Activated CD4-positive, alpha-beta T cell treated with anti-CD3 and anti-CD28 coated beads, Interleukin-2, amount 10 ng/mL, durations not matched to agents 24 days and 14 days (primary cell): ENCODE results near the gene SLC22A13. TPM values are rescaled to one million over a fixed set of nuclear protein-coding genes. Genes with fewer than 3 reads are reported as not detected.

Experiments
- DNase-seq: peaks from one replicate; pipeline ENCODE4 v3.0.0; 2022
- H3K27ac Mint-ChIP-seq: one replicate; pipeline ENCODE4 v1.8.0; 2022; ENCODE audit warnings: mild to moderate bottlenecking, mixed read lengths
- H3K27me3 Mint-ChIP-seq: one replicate; pipeline ENCODE4 v1.8.0; 2022; ENCODE audit warnings: mixed read lengths
- H3K36me3 Mint-ChIP-seq: one replicate; pipeline ENCODE4 v1.8.0; 2022; ENCODE audit warnings: low read depth, mild to moderate bottlenecking, mixed read lengths
- H3K4me1 Mint-ChIP-seq: one replicate; pipeline ENCODE4 v1.8.0; 2021; ENCODE audit warnings: mixed read lengths
- H3K4me3 Mint-ChIP-seq: one replicate; pipeline ENCODE4 v1.8.0; 2022; ENCODE audit warnings: mild to moderate bottlenecking, moderate library complexity, mixed read lengths
- H3K9me3 Mint-ChIP-seq: one replicate; pipeline ENCODE4 v1.8.0; 2021; ENCODE audit warnings: mixed read lengths
- intact Hi-C: fragments of 100-400 bp; cut with micrococcal nuclease; formaldehyde crosslinking; loops from one replicate; pipeline ENCODE4 v1.15.1; 2023
- total RNA-seq: library from RNA; stranded (reverse); gene quantifications from 2 replicates; pipeline ENCODE4 v1.2.3, GENCODE V29; 2022

SLC22A13 gene
- total RNA-seq, 1 donor from 2014 or later, result 0.54 TPM

DNA sequence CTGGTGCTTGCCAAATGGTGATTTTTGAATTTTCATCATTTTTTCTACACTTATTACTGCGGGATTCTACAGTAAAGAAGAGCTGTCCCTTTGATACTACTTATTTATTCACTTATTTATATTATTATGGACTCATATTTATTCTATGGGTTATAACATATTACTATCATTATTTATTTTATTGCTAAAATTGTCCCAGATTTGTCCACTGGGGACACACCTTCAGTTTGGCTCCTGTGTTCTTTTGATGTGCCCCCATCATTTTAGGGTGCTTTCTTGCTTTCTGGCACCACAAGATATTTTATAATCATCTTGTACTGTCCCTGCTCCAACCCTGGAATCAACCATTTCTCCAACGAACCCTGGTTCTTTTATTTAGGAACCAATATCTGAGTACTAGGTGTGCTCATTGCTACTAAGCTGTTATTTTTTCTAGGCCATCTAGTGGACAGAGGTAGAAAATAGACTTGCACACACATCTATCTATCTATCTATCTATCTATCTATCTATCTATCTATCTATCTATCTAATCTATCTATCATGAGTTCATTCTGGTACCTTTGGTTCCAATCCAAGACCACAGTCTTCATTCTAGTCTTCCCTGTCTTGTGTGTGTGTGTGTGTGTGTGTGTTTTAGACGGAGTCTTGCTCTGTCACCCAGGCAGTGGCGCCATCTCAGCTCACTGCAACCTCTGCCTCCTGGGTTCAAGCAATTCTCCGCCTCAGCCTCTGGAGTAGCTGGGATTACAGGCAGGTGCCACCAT lies 32.5 kb downstream of the SLC22A13 start:
- no peaks in the 10 kb centered on the region for H3K9me3 Mint-ChIP-seq
- intact Hi-C loops, result no loop called here
- no peaks in the 10 kb centered on the region for H3K36me3 Mint-ChIP-seq
- peaks cover 18% of the 10 kb centered on the region for H3K27me3 Mint-ChIP-seq
- no peak for DNase-seq
- no peak overlapping the region for H3K27ac Mint-ChIP-seq
- H3K4me1 Mint-ChIP-seq, result no peaks in the 10 kb centered on the region
- H3K4me3 Mint-ChIP-seq, result no peak overlapping the region

DNA sequence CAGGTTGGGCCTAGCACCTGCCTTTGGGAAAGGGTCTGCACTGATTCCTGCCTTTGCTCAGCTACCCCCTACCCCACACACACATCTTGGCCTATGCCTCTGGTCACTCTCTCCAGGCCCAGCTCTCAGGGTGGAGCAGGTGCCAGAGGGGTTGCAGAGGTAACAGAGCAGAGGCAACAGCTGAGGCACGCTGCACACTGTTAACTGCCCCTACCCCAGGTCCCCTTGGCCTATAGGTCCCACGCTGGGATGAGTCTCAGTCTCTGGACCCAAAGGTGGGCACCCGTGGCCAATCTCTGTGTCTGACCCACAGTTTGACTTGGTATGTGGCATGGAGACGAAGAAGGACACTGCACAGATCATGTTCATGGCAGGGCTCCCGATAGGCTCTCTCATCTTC lies 41.3 kb downstream of the SLC22A13 start:
- peaks cover 19% of the 10 kb centered on the region for H3K27me3 Mint-ChIP-seq
- intact Hi-C loops, result no loop called here
- no peaks in the 10 kb centered on the region for H3K9me3 Mint-ChIP-seq
- no peaks in the 10 kb centered on the region for H3K36me3 Mint-ChIP-seq
- no peaks in the 10 kb centered on the region for H3K4me1 Mint-ChIP-seq
- no peak overlapping the region for H3K4me3 Mint-ChIP-seq
- H3K27ac Mint-ChIP-seq, result no peak overlapping the region
- no peak for DNase-seq

DNA sequence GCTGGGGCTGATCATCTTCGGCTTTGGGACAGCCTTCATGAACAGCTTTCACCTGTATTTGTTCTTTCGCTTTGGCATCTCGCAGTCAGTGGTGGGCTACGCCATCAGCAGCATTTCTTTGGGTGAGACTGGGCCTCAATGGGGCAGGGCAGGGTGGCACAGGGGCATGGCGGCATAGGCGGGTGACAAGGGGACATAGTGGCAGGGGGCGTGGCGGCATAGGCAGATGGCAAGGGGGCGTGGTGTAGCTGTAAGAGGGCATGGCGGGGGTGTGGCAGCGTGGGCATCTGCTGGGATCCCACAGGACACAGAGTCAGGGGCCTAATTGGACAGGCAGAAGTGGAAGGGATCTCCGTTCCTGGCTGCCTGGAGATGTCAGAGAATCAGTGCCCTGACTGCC lies 42.0 kb downstream of the SLC22A13 start:
- H3K27ac Mint-ChIP-seq, result no peak overlapping the region
- intact Hi-C loops, result no loop called here
- H3K4me1 Mint-ChIP-seq, result no peaks in the 10 kb centered on the region
- peaks cover 23% of the 10 kb centered on the region for H3K27me3 Mint-ChIP-seq
- no peak overlapping the region for H3K4me3 Mint-ChIP-seq
- H3K9me3 Mint-ChIP-seq, result no peaks in the 10 kb centered on the region
- DNase-seq, result no peak
- no peaks in the 10 kb centered on the region for H3K36me3 Mint-ChIP-seq

GRCh38 chr3:38308456-38308855 lies 42.8 kb downstream of the SLC22A13 start:
- Mint-ChIP-seq H3K36me3 (no peaks in the 10 kb centered on the region), H3K4me1 (no peaks in the 10 kb centered on the region), H3K4me3 (no peak overlapping the region), H3K27ac (no peak overlapping the region), H3K27me3 (peaks cover 22% of the 10 kb centered on the region), H3K9me3 (no peaks in the 10 kb centered on the region)
- intact Hi-C loops, result no loop called here
- no peak for DNase-seq

GRCh38 chr3:38311476-38311875 lies 45.9 kb downstream of the SLC22A13 start:
- Mint-ChIP-seq H3K27ac (no peak overlapping the region), H3K27me3 (peaks cover 17% of the 10 kb centered on the region), H3K36me3 (no peaks in the 10 kb centered on the region), H3K9me3 (no peaks in the 10 kb centered on the region), H3K4me1 (no peaks in the 10 kb centered on the region), H3K4me3 (no peak overlapping the region)
- intact Hi-C loops, result no loop called here
- no peak for DNase-seq

DNA sequence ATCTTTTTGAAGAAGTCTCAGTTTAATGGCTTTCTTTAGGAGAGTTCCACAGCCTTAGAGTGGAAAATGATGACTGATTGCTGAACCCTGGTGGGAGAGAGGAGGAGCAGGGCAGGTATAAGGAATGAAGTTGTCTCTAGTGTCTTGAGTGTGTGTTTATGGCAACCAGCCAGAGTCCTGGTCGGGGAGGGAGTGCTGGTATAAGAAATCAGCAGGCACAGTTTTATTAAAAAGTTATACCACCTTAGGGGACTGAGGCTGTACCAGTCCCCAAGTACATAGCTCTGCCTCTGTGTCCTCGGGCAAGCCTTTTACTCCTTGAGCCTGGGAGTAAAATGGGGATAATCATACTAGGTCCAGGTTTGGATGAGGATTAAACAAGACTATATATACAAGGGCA lies 46.3 kb downstream of the SLC22A13 start:
- no peak for DNase-seq
- Mint-ChIP-seq H3K9me3 (no peaks in the 10 kb centered on the region), H3K4me3 (no peak overlapping the region), H3K36me3 (no peaks in the 10 kb centered on the region), H3K27ac (no peak overlapping the region), H3K27me3 (peaks cover 17% of the 10 kb centered on the region), H3K4me1 (no peaks in the 10 kb centered on the region)
- intact Hi-C loops, result no loop called here

- intact Hi-C loops, result no loop called here
- H3K36me3 Mint-ChIP-seq, result no peaks in the 10 kb centered on the region
- no peak overlapping the region for H3K27ac Mint-ChIP-seq
- DNase-seq, result no peak
- no peaks in the 10 kb centered on the region for H3K9me3 Mint-ChIP-seq
- peaks cover 17% of the 10 kb centered on the region for H3K27me3 Mint-ChIP-seq
- no peak overlapping the region for H3K4me3 Mint-ChIP-seq
- no peaks in the 10 kb centered on the region for H3K4me1 Mint-ChIP-seq
These were observed 46.7 kb downstream of the SLC22A13 start for GRCh38 chr3:38312356-38312755.

DNA sequence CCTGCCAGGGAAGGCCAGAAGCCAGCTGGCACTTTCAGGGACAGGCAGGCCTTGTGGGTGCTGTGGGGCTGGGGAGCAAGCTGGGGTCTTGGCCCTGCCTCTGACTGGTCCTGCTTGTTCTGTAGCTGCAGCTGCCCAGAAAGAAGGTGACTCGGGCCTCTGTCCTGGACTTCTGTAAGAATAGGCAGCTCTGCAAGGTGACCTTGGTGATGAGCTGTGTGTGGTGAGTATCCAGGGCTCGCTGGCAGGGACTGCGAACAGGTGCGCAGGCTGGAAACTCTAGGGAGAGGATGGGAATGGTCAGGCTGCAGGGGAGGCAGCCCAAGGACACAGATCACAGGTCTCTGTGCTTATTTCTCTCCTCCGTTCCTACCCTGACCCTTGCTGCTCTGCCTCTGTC lies 47.7 kb downstream of the SLC22A13 start:
- intact Hi-C loops, result no loop called here
- Mint-ChIP-seq H3K27me3 (peaks cover 17% of the 10 kb centered on the region), H3K4me3 (no peak overlapping the region), H3K27ac (no peak overlapping the region), H3K4me1 (no peaks in the 10 kb centered on the region), H3K9me3 (no peaks in the 10 kb centered on the region), H3K36me3 (no peaks in the 10 kb centered on the region)
- no peak for DNase-seq

- no peaks in the 10 kb centered on the region for H3K36me3 Mint-ChIP-seq
- DNase-seq, result no peak
- H3K27ac Mint-ChIP-seq, result no peak overlapping the region
- intact Hi-C loops, result no loop called here
- H3K4me3 Mint-ChIP-seq, result no peak overlapping the region
- H3K9me3 Mint-ChIP-seq, result no peaks in the 10 kb centered on the region
- H3K27me3 Mint-ChIP-seq, result peaks cover 17% of the 10 kb centered on the region
- no peaks in the 10 kb centered on the region for H3K4me1 Mint-ChIP-seq
These were observed 48.1 kb downstream of the SLC22A13 start for GRCh38 chr3:38313695-38314094.

GRCh38 chr3:38314112-38314763 lies 48.6 kb downstream of the SLC22A13 start:
- Mint-ChIP-seq H3K27ac (no peak overlapping the region), H3K36me3 (no peaks in the 10 kb centered on the region), H3K9me3 (no peaks in the 10 kb centered on the region), H3K27me3 (peaks cover 14% of the 10 kb centered on the region), H3K4me3 (no peak overlapping the region), H3K4me1 (no peaks in the 10 kb centered on the region)
- intact Hi-C loops, result no loop called here
- no peak for DNase-seq

DNA sequence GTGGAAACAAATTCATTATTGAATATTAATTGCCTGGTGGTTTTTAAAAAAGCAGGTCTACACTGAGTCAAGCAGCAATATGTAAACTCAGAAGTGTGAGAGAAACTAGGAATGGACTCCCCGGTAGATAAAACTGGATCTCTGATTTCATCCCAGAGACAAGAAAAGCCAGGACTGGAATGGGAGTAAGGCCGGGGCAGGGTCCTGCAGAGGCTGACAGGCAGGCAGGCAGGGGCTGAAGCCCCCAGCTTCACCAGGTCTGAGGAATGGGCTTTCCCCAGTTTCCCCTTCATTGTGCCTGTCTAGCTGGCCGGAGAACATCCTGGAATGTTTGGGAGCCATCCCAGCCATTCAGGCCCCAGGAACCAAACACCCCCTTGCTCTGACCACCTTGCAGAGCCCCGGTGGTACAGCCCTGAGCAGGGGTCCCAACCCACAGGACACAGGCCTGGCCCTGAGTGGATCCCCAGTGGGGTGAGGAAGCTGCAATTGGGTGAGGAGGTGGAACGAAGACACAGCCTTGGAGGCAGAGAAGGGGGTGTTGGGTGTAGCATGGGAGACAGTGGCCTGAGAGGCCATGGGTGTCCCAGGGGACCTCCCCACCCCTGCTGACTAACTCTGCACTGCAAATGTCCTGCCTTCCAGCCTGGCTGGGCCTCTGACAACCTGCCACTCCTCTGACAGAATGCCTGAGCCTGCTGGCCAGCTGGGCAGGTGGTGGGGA lies 49.3 kb downstream of the SLC22A13 start:
- H3K4me3 Mint-ChIP-seq, result no peak overlapping the region
- peaks cover 8% of the 10 kb centered on the region for H3K27me3 Mint-ChIP-seq
- intact Hi-C loops, result no loop called here
- H3K9me3 Mint-ChIP-seq, result no peaks in the 10 kb centered on the region
- H3K36me3 Mint-ChIP-seq, result no peaks in the 10 kb centered on the region
- no peak for DNase-seq
- H3K4me1 Mint-ChIP-seq, result no peaks in the 10 kb centered on the region
- H3K27ac Mint-ChIP-seq, result no peak overlapping the region

DNA sequence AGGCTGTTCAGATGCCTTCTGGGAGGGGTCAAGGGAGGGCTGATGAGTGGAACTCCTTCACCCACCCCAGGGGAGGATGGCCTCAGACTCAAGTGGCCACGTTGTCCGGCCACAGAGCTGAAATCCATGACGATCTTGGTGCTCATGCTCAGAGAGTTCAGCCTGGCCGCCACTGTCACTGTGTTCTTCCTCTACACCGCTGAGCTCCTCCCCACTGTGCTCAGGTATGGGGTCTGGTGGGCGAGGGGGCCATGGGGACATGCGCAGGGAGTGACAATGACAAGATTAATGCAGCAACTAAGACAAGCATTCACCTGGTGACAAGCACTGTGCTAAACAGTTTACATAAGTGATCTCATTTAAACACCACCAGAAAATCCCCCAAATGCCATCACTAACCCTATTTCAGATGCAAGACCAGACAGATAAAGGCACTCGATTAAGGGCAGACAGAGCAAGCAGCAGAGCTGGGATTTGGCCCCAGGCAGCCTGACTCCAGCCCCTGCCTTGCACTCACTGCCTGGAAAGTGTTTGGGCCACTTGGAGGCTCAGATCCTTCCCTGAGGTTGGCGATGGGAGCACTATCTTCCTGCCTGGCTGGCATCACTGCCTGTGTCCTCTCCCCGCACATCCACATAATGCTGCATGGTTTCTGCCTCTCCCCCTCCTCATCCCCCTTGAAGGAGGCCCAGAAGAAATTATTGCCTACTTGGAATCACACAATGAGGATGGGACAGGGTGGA lies 50.0 kb downstream of the SLC22A13 start:
- Mint-ChIP-seq H3K27ac (no peak overlapping the region), H3K9me3 (no peaks in the 10 kb centered on the region), H3K27me3 (peaks cover 5% of the 10 kb centered on the region), H3K4me1 (no peaks in the 10 kb centered on the region), H3K36me3 (no peaks in the 10 kb centered on the region), H3K4me3 (no peak overlapping the region)
- intact Hi-C loops, result no loop called here
- DNase-seq, result no peak

DNA sequence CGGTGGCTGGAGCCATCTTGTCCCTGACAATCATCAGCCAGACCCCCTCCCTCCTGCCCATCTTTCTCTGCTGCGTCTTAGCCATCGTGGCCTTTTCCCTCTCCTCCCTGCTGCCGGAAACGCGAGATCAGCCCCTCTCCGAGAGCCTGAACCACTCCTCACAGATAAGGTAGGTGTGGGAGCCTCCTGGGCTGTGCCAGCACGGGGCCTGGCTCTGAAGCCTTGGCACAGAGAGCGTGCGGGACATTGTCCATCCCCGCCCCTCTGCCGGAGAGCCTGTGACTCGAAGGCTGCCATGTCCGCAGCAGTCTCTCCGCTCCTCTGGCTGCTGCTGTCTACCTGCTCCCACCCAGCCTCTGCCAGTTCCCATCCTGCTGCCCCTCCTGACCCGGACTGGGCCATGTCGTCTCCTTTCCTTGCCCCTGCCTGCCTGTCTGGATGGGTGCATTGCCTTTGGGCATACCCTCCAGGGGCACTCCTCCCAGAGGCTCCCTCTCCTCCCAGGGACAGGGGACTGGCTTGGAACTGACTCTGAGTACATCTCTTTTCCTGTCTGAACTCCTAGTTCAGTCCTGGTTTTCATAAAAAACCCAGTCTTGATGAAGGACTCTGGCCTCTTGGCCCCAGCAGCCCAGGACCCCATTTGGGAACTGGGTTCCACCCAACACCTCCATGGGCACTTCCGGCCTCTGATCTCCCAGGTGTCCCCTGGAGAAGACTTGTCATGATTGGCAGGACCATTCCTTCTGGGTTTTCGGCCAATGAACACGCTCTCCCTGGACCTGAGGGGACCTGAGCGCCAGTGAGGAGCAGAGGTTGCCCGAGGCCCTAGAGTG lies 51.0 kb downstream of the SLC22A13 start:
- Mint-ChIP-seq H3K27ac (no peak overlapping the region), H3K4me3 (no peak overlapping the region), H3K9me3 (no peaks in the 10 kb centered on the region), H3K4me1 (no peaks in the 10 kb centered on the region), H3K36me3 (no peaks in the 10 kb centered on the region), H3K27me3 (peaks cover 3% of the 10 kb centered on the region)
- DNase-seq, result no peak
- intact Hi-C loops, result no loop called here
